ENCODE data around the gene OXSM.
A peak's percentile ranks its signal among the peaks of the same experiment; 100 is the strongest.

Gene OXSM

GRCh38 chr3:25804676-25805075 is 14.8 kb downstream of the OXSM start:
- no peak for DNase-seq

- DNase-seq, result no peak
These were observed 22.8 kb downstream of the OXSM start for GRCh38 chr3:25812644-25813043.

GRCh38 chr3:25817107-25817506 is 27.2 kb downstream of the OXSM start:
- DNase-seq, result no peak

GRCh38 chr3:25817638-25818037 is 27.7 kb downstream of the OXSM start:
- DNase-seq, result no peak

- no peak for DNase-seq
These were observed 28.4 kb downstream of the OXSM start for GRCh38 chr3:25818335-25818734.

- peak in 3 of 4 experiments; percentile 22 to 51 (median 25) for DNase-seq
These were observed 30.5 kb downstream of the OXSM start for GRCh38 chr3:25820366-25820765.

GRCh38 chr3:25820816-25821486 is 31.1 kb downstream of the OXSM start:
- DNase-seq, result no peak

- no peak for DNase-seq
These were observed 32.1 kb downstream of the OXSM start for GRCh38 chr3:25821746-25822573.

GRCh38 chr3:25823314-25823713 is 33.4 kb downstream of the OXSM start:
- DNase-seq, result no peak

GRCh38 chr3:25826510-25826909 is 36.6 kb downstream of the OXSM start:
- DNase-seq, result no peak

GRCh38 chr3:25830373-25831280 is 40.7 kb downstream of the OXSM start:
- DNase-seq, result no peak

GRCh38 chr3:25831578-25831977 is 41.7 kb downstream of the OXSM start:
- peak in 3 of 4 experiments; percentile 5 to 13 (median 6) for DNase-seq

- no peak for DNase-seq
These were observed 44.5 kb downstream of the OXSM start for GRCh38 chr3:25834346-25834745.

GRCh38 chr3:25836579-25836978 is 46.7 kb downstream of the OXSM start:
- DNase-seq, result no peak

GRCh38 chr3:25837038-25837437 is 47.1 kb downstream of the OXSM start:
- DNase-seq, result no peak

GRCh38 chr3:25840099-25840498 is 50.2 kb downstream of the OXSM start:
- DNase-seq, result no peak

- no peak for DNase-seq
These were observed 53.4 kb downstream of the OXSM start for GRCh38 chr3:25843332-25843731.
